Activated B cell treated with CpG ODN at 0.5 μM for 24 hours (primary cell): ENCODE measurements around the gene ACTG2. TPM values are rescaled to one million over a fixed set of nuclear protein-coding genes. Genes with fewer than 3 reads are reported as not detected.

Experiments
- ATAC-seq: fragments of 200-7000 bp; cut with Tn5 transposase; one replicate; pipeline ENCODE4 v1.10.0; 2021; ENCODE audit warnings: low read depth, mild to moderate bottlenecking, moderate library complexity
- CTCF ChIA-PET: fragments of 350-600 bp; sonication (Branson Sonifier 250); formaldehyde crosslinking; loops from one replicate; lab custom pipeline; 2021; ENCODE audit warnings: antibody characterized with exemption; lab: Charles Lee
- POLR2A ChIA-PET: fragments of 350-600 bp; sonication (Branson Sonifier 250); formaldehyde crosslinking; loops from one replicate; lab custom pipeline; 2021; ENCODE audit warnings: antibody characterized with exemption; lab: Charles Lee
- DNase-seq: peaks from one replicate; pipeline ENCODE4 v3.0.0; 2022
- H3K27ac Mint-ChIP-seq: one replicate; pipeline ENCODE4 v1.8.0; 2020; ENCODE audit warnings: mixed read lengths
- H3K27me3 Mint-ChIP-seq: one replicate; pipeline ENCODE4 v1.8.0; 2021; ENCODE audit warnings: mixed read lengths
- H3K36me3 Mint-ChIP-seq: one replicate; pipeline ENCODE4 v1.8.0; 2021; ENCODE audit warnings: low read depth, mixed read lengths
- H3K4me1 Mint-ChIP-seq: one replicate; pipeline ENCODE4 v1.8.0; 2021; ENCODE audit warnings: mixed read lengths
- H3K4me3 Mint-ChIP-seq: one replicate; pipeline ENCODE4 v1.8.0; 2020; ENCODE audit warnings: mild to moderate bottlenecking, mixed read lengths
- H3K9me3 Mint-ChIP-seq: one replicate; pipeline ENCODE4 v1.8.0; 2020; ENCODE audit warnings: mixed read lengths
- CTCF ChIP-seq: fragments of 200-600 bp; IDR thresholded peaks from one replicate; pipeline ENCODE4 v1.8.0; 2022; ENCODE audit warnings: antibody characterized with exemption, mild to moderate bottlenecking
- intact Hi-C: fragments of 100-400 bp; cut with micrococcal nuclease; formaldehyde crosslinking; loops from one replicate; pipeline ENCODE4 v1.15.1; 2024
- total RNA-seq: library from RNA; stranded (reverse); gene quantifications from 2 replicates; pipeline ENCODE4 v1.2.3, GENCODE V29; 2022

Gene ACTG2
- total RNA-seq, 1 donor from 2014 or later: not detected

GRCh38 chr2:73904952-73905351, 12.1 kb downstream of the ACTG2 start:
- Mint-ChIP-seq H3K36me3 (no peaks in the 10 kb centered on the region), H3K4me3 (no peak overlapping the region), H3K27me3 (peaks cover 6% of the 10 kb centered on the region), H3K4me1 (peaks cover 2% of the 10 kb centered on the region), H3K9me3 (no peaks in the 10 kb centered on the region), H3K27ac (no peak overlapping the region)
- ATAC-seq: no peak
- DNase-seq: no peak
- TF ChIP-seq CTCF: no peak
- POLR2A ChIA-PET: interaction anchor here (0.6 kb wide), 1 partner anchor 10 kb away, joined by 3 read pairs; no protein-coding TSS in a partner anchor
- intact Hi-C loops: loop anchor here (5.0 kb wide), 1 partner anchor 77 kb away; the partner anchor contains the start of gene TET3
- CTCF ChIA-PET: no interaction called here

GRCh38 chr2:73906847-73907505, 14.2 kb downstream of the ACTG2 start:
- ATAC-seq (no peak), DNase-seq (no peak)
- TF ChIP-seq CTCF: no peak
- Mint-ChIP-seq H3K4me3 (no peak overlapping the region), H3K9me3 (no peaks in the 10 kb centered on the region), H3K27ac (no peak overlapping the region), H3K27me3 (no peaks in the 10 kb centered on the region), H3K4me1 (peaks cover 2% of the 10 kb centered on the region), H3K36me3 (no peaks in the 10 kb centered on the region)
- CTCF ChIA-PET: interaction anchor here (1.0 to 1.8 kb wide), 8 partner anchors 16 to 242 kb away, joined by 3 to 13 read pairs (median 6); no protein-coding TSS in a partner anchor
- POLR2A ChIA-PET: no interaction called here
- intact Hi-C loops: loop anchor here (5.0 kb wide), 1 partner anchor 75 kb away; the partner anchor contains the start of gene TET3

- CTCF ChIA-PET: interaction anchor here (0.6 to 2.8 kb wide), 18 partner anchors 15 to 427 kb away, joined by 3 to 23 read pairs (median 5); no protein-coding TSS in a partner anchor
- no peak for TF ChIP-seq CTCF
- Mint-ChIP-seq H3K4me1 (peaks cover 2% of the 10 kb centered on the region), H3K4me3 (no peak overlapping the region), H3K9me3 (no peaks in the 10 kb centered on the region), H3K27ac (no peak overlapping the region), H3K36me3 (no peaks in the 10 kb centered on the region), H3K27me3 (no peaks in the 10 kb centered on the region)
- intact Hi-C loops: loop anchor here (1.0 to 5.0 kb wide), 7 partner anchors 18 to 426 kb away; partner anchors contain the start of genes BOLA3, DGUOK and TET3
- DNase-seq (peak; percentile 23), ATAC-seq (peak; percentile 93)
- POLR2A ChIA-PET: interaction anchor here (0.6 to 1.1 kb wide), 3 partner anchors 125 to 291 kb away, joined by 3 to 4 read pairs (median 3); partner anchors contain the start of gene MTHFD2
Measured at GRCh38 chr2:73907840-73908452, 15.1 kb downstream of the ACTG2 start.

GRCh38 chr2:73908689-73909652, 16.2 kb downstream of the ACTG2 start:
- peaks cover 2% of the 10 kb centered on the region for H3K4me1 Mint-ChIP-seq
- no peak for TF ChIP-seq CTCF
- no peaks in the 10 kb centered on the region for H3K27me3 Mint-ChIP-seq
- H3K4me3 Mint-ChIP-seq: no peak overlapping the region
- CTCF ChIA-PET: interaction anchor here (0.6 to 2.8 kb wide), 7 partner anchors 14 to 426 kb away, joined by 3 to 23 read pairs (median 5); no protein-coding TSS in a partner anchor
- H3K9me3 Mint-ChIP-seq: no peaks in the 10 kb centered on the region
- no peak for DNase-seq
- POLR2A ChIA-PET: no interaction called here
- no peak for ATAC-seq
- no peaks in the 10 kb centered on the region for H3K36me3 Mint-ChIP-seq
- no peak overlapping the region for H3K27ac Mint-ChIP-seq
- intact Hi-C loops: loop anchor here (1.0 to 5.0 kb wide), 7 partner anchors 17 to 425 kb away; partner anchors contain the start of genes BOLA3, DGUOK and TET3
